Measurements from ENCODE around the gene PNMA1. TPM values are rescaled to one million over a fixed set of nuclear protein-coding genes. Genes with fewer than 3 reads are reported as not detected.

The PNMA1 gene
- total RNA-seq, 1 donor from 2014 or later: 29.7 TPM

DNA sequence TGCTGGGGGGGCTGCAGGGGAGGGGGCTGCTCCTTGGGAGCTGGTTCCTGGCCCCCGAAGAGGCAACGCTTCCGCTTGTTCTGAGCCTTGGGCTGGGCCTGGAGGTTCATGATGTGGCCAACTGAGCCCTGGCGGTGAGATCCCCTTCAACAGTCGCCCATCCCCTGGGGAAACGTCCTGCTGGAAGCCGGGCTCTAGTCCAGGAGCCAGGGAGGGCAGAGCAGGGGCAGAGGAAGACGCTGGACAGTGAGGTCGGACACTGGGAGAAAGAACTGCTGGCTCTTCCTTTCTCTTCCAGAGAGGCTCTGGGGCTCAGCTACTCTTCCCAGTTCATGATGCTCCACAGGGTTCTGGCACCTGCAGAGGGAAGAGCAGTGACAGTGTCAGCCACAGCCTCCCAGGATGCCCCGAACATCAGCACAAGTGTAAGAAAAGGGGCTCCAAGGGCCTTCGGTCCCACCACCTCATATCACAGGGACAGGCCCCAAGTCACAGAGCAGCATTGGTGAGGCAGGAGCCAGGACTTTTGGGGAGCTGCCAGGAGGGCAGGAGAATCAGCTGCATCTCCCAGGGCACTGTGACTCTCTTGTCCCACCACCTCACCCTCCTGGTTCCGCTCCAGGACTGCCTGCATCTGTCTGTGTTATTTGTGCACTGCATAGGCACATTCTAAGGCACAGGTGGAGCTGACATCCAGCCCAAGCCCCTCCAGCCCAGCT is 25.9 kb upstream of the PNMA1 start:
- Mint-ChIP-seq H3K4me1 (ENCODE audit: low read depth) (peaks cover 49% of the 10 kb centered on the region), H3K9me3 (no peaks in the 10 kb centered on the region), H3K27me3 (ENCODE audit: insufficient read depth) (no peaks in the 10 kb centered on the region), H3K36me3 (ENCODE audit: low read depth) (peaks cover 10% of the 10 kb centered on the region), H3K27ac (peak overlapping the region; percentile 44), H3K4me3 (no peak overlapping the region)
- no peak for DNase-seq (ENCODE audit: low spot score)
- intact Hi-C loops (cut with micrococcal nuclease): loop anchor here (5.0 to 10.0 kb wide), 3 partner anchors 87 to 215 kb away; partner anchors contain the start of genes COQ6, FAM161B and ZNF410

DNA sequence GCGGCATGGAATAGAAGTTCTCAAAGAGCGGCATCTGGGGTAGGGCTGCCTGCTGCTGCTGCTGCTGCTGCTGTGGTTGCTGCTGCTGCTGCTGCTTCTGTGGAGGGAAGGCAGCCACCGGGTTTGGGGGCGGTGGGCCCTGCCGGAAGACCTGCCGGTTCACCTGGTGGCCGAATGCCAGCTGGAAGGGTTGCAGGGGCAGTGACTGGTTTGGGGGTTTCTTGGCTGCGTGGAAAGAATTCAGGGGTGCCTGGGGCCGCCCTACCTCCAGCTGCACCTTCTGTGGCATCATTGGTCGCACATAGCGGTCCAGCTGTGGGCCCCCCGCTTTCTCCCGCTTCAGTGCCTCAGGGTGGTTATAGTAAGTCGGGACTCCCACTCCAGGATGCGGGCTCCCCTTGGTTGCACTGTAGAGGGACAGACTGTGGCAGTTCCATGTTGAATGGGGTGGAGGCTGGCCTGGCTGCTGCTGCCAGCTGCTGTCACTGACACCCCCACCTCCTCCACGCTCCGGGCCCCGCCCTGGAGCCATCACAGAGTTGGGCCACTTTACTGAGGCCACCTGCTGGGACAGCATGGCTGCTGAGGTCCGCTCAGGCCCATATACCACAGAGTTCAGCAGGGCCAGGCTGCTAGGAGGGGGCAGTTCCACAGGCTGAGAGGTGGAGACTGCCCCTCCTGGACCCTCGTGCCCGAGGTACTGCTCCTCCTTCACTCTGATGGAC is 25.2 kb upstream of the PNMA1 start:
- Mint-ChIP-seq H3K36me3 (ENCODE audit: low read depth) (peaks cover 17% of the 10 kb centered on the region), H3K4me1 (ENCODE audit: low read depth) (peaks cover 41% of the 10 kb centered on the region), H3K9me3 (no peaks in the 10 kb centered on the region), H3K4me3 (no peak overlapping the region), H3K27ac (no peak overlapping the region), H3K27me3 (ENCODE audit: insufficient read depth) (no peaks in the 10 kb centered on the region)
- intact Hi-C loops (cut with micrococcal nuclease): no loop called here
- DNase-seq (ENCODE audit: low spot score): no peak

DNA sequence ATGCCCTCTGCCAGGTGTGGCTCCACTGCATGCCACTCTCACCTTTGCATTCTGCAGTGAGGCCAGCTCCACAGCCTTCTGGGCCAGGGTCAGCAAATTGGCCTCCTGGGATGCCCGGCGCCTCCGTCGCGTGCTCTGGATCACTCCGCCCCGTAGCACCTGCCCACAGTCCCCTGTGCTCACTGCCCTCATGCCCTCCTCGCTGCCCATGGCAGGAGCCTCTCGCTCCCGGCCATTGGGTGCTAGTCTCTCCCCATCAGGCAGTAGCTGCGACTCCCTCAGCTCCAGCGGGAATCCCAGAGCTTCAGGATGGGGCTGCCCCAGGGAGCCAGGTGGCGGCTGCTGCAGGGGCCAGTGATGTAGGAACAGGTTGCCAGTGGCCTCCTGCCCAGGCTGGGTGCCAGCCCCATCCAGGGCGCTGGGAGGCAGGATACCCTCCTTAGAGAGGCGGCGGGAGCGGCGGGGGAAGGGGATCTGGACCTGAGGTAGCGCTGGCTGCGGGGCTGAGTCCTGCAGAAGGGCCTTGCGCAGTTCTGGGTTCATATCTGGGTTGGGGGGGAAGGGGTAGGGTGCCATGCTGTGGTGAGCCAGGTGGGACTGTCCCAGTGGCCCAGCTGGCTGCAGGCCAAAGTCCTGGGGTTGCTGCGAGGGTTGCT is 24.5 kb upstream of the PNMA1 start:
- no peaks in the 10 kb centered on the region for H3K27me3 Mint-ChIP-seq (ENCODE audit: insufficient read depth)
- peaks cover 34% of the 10 kb centered on the region for H3K4me1 Mint-ChIP-seq (ENCODE audit: low read depth)
- no peak overlapping the region for H3K27ac Mint-ChIP-seq
- peaks cover 18% of the 10 kb centered on the region for H3K36me3 Mint-ChIP-seq (ENCODE audit: low read depth)
- H3K9me3 Mint-ChIP-seq: no peaks in the 10 kb centered on the region
- intact Hi-C loops (cut with micrococcal nuclease): no loop called here
- no peak overlapping the region for H3K4me3 Mint-ChIP-seq
- no peak for DNase-seq (ENCODE audit: low spot score)

DNA sequence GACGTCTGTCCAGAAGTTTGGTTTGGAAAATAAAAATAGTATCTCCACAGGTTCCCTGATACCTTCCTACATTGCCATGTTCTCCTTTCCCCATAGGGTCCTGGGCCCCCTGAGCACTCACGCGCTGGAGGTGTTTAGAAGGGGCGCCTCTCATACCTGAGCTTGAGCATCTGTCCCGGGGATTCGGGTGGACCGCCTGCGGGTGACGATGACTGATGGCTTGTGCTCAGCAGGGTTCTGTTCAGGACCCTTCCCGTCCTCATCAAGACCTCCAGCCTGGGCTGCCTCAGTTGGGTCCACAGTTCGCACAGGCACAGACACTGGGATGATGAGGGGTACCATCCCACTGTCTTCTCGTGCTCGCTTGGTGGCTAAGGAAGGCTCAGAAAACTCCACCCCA is 22.7 kb upstream of the PNMA1 start:
- H3K4me1 Mint-ChIP-seq (ENCODE audit: low read depth): peaks cover 20% of the 10 kb centered on the region
- no peak for DNase-seq (ENCODE audit: low spot score)
- H3K4me3 Mint-ChIP-seq: no peak overlapping the region
- peaks cover 18% of the 10 kb centered on the region for H3K36me3 Mint-ChIP-seq (ENCODE audit: low read depth)
- no peaks in the 10 kb centered on the region for H3K27me3 Mint-ChIP-seq (ENCODE audit: insufficient read depth)
- no peaks in the 10 kb centered on the region for H3K9me3 Mint-ChIP-seq
- no peak overlapping the region for H3K27ac Mint-ChIP-seq
- intact Hi-C loops (cut with micrococcal nuclease): no loop called here

DNA sequence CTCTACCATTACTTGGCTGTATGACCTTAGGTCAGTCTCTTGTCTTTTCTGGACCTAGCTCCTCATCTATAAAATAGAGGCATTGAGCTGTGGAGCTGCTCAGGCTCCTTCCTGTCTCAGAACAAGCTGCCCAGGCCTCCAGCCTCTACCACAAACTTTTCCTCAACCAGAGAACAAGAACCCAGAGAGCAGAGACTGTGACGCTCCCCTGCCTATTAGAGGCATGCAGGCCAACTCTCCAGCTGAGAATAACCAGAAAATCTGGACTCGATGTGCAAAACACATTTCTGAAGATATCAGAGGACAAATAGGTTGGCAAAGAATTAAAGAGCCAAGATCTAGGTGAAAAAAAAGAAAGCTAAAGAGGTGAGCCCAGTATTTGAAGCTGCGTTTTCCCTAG is 17.8 kb upstream of the PNMA1 start:
- Mint-ChIP-seq H3K9me3 (no peaks in the 10 kb centered on the region), H3K36me3 (ENCODE audit: low read depth) (peaks cover 36% of the 10 kb centered on the region)

DNA sequence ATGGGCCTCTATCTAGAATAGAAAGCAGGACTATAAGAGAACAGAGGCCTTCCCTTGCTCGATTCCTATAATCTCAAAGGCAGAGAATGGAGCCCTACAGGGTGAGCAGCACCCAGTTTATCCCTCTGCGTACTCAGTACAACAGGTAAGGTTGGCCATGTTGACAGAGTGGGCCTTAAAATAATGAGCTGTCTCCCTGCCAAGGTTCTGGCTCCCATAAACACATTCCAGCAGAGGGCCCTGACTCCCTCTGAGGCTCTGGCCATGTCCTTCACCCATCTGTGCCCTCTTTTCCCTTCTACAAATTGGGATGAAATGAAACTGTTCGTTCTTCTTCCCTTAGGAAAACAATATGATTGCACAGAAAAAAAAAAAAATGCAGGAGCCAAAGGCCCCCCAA is 16.9 kb upstream of the PNMA1 start:
- H3K9me3 Mint-ChIP-seq: no peaks in the 10 kb centered on the region
- no peaks in the 10 kb centered on the region for H3K27me3 Mint-ChIP-seq (ENCODE audit: insufficient read depth)
- DNase-seq (ENCODE audit: low spot score): no peak
- peaks cover 30% of the 10 kb centered on the region for H3K4me1 Mint-ChIP-seq (ENCODE audit: low read depth)
- H3K27ac Mint-ChIP-seq: no peak overlapping the region
- no peak overlapping the region for H3K4me3 Mint-ChIP-seq
- peaks cover 35% of the 10 kb centered on the region for H3K36me3 Mint-ChIP-seq (ENCODE audit: low read depth)
- intact Hi-C loops (cut with micrococcal nuclease): no loop called here

More for the DNA sequence above, 17.8 kb upstream of the PNMA1 start:
- no peak for DNase-seq (ENCODE audit: low spot score)
- intact Hi-C loops (cut with micrococcal nuclease): no loop called here
- Mint-ChIP-seq H3K27ac (no peak overlapping the region), H3K4me1 (ENCODE audit: low read depth) (peaks cover 30% of the 10 kb centered on the region), H3K27me3 (ENCODE audit: insufficient read depth) (no peaks in the 10 kb centered on the region), H3K4me3 (no peak overlapping the region)

DNA sequence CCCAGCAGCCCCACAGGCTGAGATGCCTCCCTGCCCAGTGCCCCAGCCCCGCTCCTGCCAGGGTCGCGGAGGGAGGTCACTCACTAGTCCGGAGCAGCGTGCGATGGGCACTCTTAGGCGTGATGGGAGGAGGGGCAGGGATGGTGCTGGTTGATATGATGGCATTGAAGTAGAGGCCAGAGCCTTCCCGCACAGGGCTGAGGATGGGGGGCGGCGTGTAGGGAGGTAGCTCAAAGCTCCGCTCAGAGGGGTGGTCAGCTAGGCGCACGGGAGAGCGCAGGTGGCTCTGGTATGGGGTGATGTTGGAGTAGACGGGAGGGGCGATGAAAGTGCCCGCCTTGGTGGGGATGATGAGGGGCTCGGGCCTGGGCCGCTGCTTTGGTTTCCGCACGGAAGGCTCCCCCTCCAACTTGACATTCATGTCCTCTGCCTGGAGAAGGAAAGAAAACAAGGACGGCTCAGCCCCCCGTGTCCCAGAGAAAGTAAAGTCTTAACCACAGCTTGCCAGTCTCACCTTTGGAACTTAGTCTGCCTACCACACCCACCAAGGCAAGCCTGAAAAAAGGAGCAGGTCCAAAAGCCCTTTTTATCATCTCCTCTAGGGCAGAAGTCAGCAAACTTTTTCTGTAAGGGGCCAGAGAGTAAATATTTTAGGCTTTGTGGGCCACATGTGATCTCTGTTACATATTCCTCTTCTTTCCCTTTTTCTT is 15.5 kb upstream of the PNMA1 start:
- DNase-seq (ENCODE audit: low spot score): no peak
- Mint-ChIP-seq H3K4me1 (ENCODE audit: low read depth) (peaks cover 30% of the 10 kb centered on the region), H3K9me3 (no peaks in the 10 kb centered on the region), H3K4me3 (no peak overlapping the region), H3K27me3 (ENCODE audit: insufficient read depth) (no peaks in the 10 kb centered on the region), H3K27ac (peak overlapping the region; percentile 49), H3K36me3 (ENCODE audit: low read depth) (peaks cover 37% of the 10 kb centered on the region)
- intact Hi-C loops (cut with micrococcal nuclease): no loop called here

DNA sequence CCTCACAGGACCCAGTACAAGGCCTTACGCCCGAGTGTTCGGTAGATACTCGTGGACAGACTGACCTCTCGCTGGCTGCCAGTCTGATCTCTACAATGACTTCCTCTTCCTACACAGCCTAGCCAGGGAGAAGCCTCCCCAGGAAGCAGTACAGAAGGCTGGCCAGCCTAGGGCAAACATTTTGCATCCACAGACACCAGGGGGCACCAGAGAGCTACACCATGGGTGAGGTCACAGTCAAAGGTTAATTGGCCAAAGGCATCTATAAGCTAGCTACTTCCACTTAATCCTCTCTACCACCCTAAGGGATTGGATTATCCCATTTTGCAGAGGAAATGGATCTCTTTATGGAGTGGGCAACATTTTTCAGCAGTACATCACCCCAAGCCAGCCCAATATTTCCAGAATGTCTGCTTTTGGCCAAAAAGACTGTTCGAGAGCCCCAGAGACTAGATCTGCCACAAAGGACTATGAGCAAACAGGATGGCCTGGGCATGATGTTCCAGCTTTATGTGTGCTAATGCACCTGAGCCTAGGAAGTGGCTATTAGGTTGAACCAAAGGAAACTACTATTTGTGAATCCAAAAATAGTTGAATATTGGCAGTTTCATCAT is 14.6 kb upstream of the PNMA1 start:
- H3K4me3 Mint-ChIP-seq: no peak overlapping the region
- peaks cover 39% of the 10 kb centered on the region for H3K36me3 Mint-ChIP-seq (ENCODE audit: low read depth)
- peak overlapping the region; percentile 78 for H3K27ac Mint-ChIP-seq
- H3K27me3 Mint-ChIP-seq (ENCODE audit: insufficient read depth): no peaks in the 10 kb centered on the region
- intact Hi-C loops (cut with micrococcal nuclease): loop anchor here (1.0 kb wide), 9 partner anchors 14 to 309 kb away; partner anchors contain the start of gene ZNF410
- H3K4me1 Mint-ChIP-seq (ENCODE audit: low read depth): peaks cover 30% of the 10 kb centered on the region
- peak; percentile 77 for DNase-seq (ENCODE audit: low spot score)
- no peaks in the 10 kb centered on the region for H3K9me3 Mint-ChIP-seq

DNA sequence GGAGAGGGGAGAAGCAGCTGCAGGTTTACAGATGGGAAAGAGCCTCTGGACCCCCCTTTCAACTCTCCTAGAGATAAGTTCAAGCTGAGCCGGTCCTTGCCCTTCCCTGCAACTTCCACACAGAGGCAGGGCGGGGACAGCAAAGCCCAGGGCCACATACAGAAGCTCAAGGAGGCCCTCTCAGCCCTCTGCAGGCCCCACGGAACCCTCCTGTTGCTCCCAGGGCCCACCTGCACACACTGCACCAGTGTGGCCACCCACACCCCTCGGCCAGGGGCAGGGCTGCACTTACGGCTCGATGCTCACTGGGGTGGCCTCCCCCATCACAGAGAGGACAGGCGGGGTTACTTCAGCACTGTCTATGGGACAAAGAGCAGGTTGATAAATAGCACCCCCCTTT is 13.0 kb upstream of the PNMA1 start:
- H3K36me3 Mint-ChIP-seq (ENCODE audit: low read depth): peaks cover 46% of the 10 kb centered on the region
- H3K27ac Mint-ChIP-seq: peak overlapping the region; percentile 55

DNA sequence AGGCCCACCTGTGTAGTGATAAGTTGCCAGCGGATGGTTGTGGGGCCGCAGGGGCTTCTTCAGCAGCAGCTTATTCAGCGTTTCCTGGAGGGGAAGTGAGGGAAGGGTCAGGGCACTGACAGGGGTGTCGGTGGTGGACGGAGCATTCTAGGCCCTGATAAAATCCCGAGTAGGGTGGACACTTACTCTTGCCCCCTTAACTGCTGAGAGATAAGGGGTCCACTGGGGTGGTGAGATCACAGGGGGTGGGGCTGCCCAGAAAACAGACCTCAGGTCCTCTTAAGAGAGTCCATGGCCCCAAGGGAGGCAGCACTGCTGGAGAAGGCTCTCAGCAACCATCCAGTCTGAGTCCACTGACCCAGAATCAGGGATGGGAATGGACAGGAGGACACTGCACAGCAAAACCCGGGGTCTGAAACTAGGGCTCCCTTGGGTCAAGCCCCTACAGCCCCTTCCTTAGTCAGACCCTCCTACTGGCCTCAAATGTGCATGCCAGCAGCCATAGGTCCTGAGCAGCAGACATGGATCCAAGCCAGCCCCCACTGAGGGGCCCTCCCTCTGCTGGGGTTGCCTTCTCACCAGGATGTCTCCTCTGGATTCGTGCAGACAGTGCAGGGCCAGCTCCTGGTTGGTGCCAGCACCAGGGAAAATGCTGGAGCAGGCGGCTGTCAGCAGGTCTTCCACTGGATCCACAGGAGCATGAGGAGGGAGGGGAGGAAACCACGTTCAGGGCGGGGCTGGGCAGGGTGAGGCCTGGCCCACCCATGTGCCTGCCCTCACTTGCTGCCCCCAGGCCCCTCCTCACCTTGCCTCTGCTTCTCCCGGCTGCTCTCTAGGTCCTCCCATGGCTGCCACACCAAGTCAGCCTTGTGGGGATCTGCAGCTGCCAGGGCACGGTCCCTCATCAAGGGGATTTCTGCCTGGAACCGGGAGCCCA is 12.1 kb upstream of the PNMA1 start:
- Mint-ChIP-seq H3K9me3 (no peaks in the 10 kb centered on the region), H3K4me1 (ENCODE audit: low read depth) (peaks cover 25% of the 10 kb centered on the region), H3K4me3 (no peak overlapping the region), H3K36me3 (ENCODE audit: low read depth) (peaks cover 52% of the 10 kb centered on the region), H3K27ac (peak overlapping the region; percentile 86), H3K27me3 (ENCODE audit: insufficient read depth) (no peaks in the 10 kb centered on the region)
- intact Hi-C loops (cut with micrococcal nuclease): no loop called here
- no peak for DNase-seq (ENCODE audit: low spot score)

More for the DNA sequence above, 13.0 kb upstream of the PNMA1 start:
- H3K4me1 Mint-ChIP-seq (ENCODE audit: low read depth): peaks cover 30% of the 10 kb centered on the region
- no peaks in the 10 kb centered on the region for H3K9me3 Mint-ChIP-seq
- DNase-seq (ENCODE audit: low spot score): no peak
- H3K4me3 Mint-ChIP-seq: no peak overlapping the region
- intact Hi-C loops (cut with micrococcal nuclease): no loop called here
- no peaks in the 10 kb centered on the region for H3K27me3 Mint-ChIP-seq (ENCODE audit: insufficient read depth)

DNA sequence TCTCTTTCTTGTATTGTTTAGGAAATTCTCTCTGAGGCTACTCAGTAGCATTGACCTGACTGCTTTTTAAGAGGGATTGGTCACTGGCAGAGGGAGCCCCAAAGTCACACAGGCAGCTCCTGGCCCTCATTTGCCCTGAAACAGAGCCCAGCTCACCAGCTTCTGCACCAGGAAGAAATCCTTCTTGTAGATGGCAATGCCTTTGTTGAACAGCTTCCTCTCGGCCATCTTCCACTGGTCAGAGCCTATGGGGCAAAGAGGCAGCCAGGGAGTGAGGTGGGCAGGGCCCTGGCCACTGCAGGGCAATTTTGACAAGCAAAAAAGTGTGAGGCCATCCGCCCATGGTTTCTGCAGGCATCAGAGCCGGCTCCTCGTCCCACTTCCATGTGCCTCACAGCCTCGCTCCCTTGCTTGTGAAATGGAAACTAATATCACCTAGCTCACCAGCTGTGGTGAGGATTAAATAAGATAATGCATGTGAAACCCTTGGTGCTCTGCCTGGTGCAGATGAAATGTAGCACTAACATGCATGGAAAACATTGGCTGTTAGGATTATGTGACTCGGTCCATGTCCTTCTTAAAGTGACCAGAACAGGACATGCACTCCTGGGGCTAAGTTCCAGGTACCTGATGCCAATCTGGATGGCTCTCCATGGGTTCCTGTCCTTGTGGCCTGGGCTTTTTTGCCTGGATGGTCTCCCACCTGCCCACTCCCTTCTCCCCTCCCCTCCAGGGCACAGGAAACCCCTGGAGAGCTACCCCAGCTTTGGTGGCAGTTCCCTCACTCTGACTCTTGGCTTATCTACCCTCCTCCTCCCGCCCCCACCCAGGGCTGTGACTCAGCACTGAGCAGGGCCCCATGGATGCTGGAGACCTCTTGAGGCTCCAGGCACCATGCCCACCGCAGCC is 11.2 kb upstream of the PNMA1 start:
- Mint-ChIP-seq H3K4me1 (ENCODE audit: low read depth) (peaks cover 24% of the 10 kb centered on the region), H3K4me3 (no peak overlapping the region), H3K27ac (peak overlapping the region; percentile 86), H3K9me3 (no peaks in the 10 kb centered on the region), H3K36me3 (ENCODE audit: low read depth) (peaks cover 55% of the 10 kb centered on the region), H3K27me3 (ENCODE audit: insufficient read depth) (no peaks in the 10 kb centered on the region)
- DNase-seq (ENCODE audit: low spot score): no peak
- intact Hi-C loops (cut with micrococcal nuclease): no loop called here
